Cardiac muscle cell (in vitro differentiated cells and primary cell): ENCODE results near the gene BFSP1. TPM values are rescaled to one million over a fixed set of nuclear protein-coding genes. Genes with fewer than 3 reads are reported as not detected.
A peak's percentile ranks its signal among the peaks of the same experiment; 100 is the strongest.

ENCODE experiments used
- DNase-seq, 2 donors: peaks; one replicate each; pipeline versions ENCODE4 v3.0.0 to v3.0.0-alpha.2; 2010 to 2017; ENCODE audit warnings: low read depth in 1 of 2, low spot score in 1 of 2
- H3K27ac ChIP-seq: fragments of 200-600 bp; sonication (generic); 2 replicates; pipeline ENCODE4 v1.5.1; 2016
- H3K27me3 ChIP-seq: fragments of 200-600 bp; sonication (generic); 2 replicates; pipeline ENCODE4 v1.6.0; 2016; ENCODE audit warnings: control low read depth
- H3K36me3 ChIP-seq: fragments of 200-600 bp; sonication (generic); 2 replicates; pipeline ENCODE4 v1.5.1; 2016; ENCODE audit warnings: control low read depth
- H3K4me1 ChIP-seq: fragments of 200-600 bp; sonication (generic); 2 replicates; pipeline ENCODE4 v1.8.1; 2017; ENCODE audit warnings: low read depth, mild to moderate bottlenecking, mixed run types
- H3K4me3 ChIP-seq: fragments of 200-600 bp; sonication (generic); 2 replicates; pipeline ENCODE4 v1.5.1; 2016; ENCODE audit warnings: mild to moderate bottlenecking
- H3K9me3 ChIP-seq: fragments of 200-600 bp; sonication (generic); 2 replicates; pipeline ENCODE4 v1.5.1; 2017; ENCODE audit warnings: low read depth, mild to moderate bottlenecking, control low read depth
- CTCF ChIP-seq: IDR thresholded peaks from 2 replicates; pipeline ENCODE4 v1.5.1; 2012; ENCODE audit warnings: low read depth, mild to moderate bottlenecking, low read length
- polyA plus RNA-seq: library from polyadenylated mRNA; unstranded; fragments of >200 nt; fragmentation: Nextera tagmentation; extraction: Ambion mirVana; gene quantifications from 2 replicates; pipeline ENCODE4 v1.2.1, GENCODE V29; 2016
- total RNA-seq: library from RNA; depleted of rRNA; stranded (reverse); fragments of >200 nt; gene quantifications from 2 replicates; pipeline ENCODE4 v1.2.3, GENCODE V29; 2016

BFSP1 gene
- total and polyA plus RNA-seq, 2 experiments from 2014 or later: 5.3 to 7.1 TPM

GRCh38 chr20:17520583-17520982 is 10.6 kb downstream of the BFSP1 start:
- no peaks in the 10 kb centered on the region for H3K36me3 ChIP-seq
- no peak for TF ChIP-seq CTCF
- peak in 1 of 2 donors; percentile 47 for DNase-seq
- H3K27ac ChIP-seq: no peak overlapping the region
- no peaks in the 10 kb centered on the region for H3K9me3 ChIP-seq
- no peak overlapping the region for H3K4me3 ChIP-seq
- no peaks in the 10 kb centered on the region for H3K27me3 ChIP-seq
- H3K4me1 ChIP-seq: no peaks in the 10 kb centered on the region

- H3K27ac ChIP-seq: no peak overlapping the region
- TF ChIP-seq CTCF: no peak
- no peaks in the 10 kb centered on the region for H3K4me1 ChIP-seq
- no peaks in the 10 kb centered on the region for H3K27me3 ChIP-seq
- no peaks in the 10 kb centered on the region for H3K9me3 ChIP-seq
- H3K36me3 ChIP-seq: no peaks in the 10 kb centered on the region
- DNase-seq: no peak
- H3K4me3 ChIP-seq: no peak overlapping the region
Measured at GRCh38 chr20:17519606-17520285, 11.4 kb downstream of the BFSP1 start.

GRCh38 chr20:17518339-17519052 is 12.7 kb downstream of the BFSP1 start:
- H3K36me3 ChIP-seq: no peaks in the 10 kb centered on the region
- no peak overlapping the region for H3K4me3 ChIP-seq
- H3K27ac ChIP-seq: no peak overlapping the region
- no peaks in the 10 kb centered on the region for H3K27me3 ChIP-seq
- TF ChIP-seq CTCF: no peak
- DNase-seq: no peak
- no peaks in the 10 kb centered on the region for H3K9me3 ChIP-seq
- no peaks in the 10 kb centered on the region for H3K4me1 ChIP-seq

- Histone ChIP-seq H3K27ac (no peak overlapping the region), H3K4me1 (no peaks in the 10 kb centered on the region), H3K4me3 (no peak overlapping the region), H3K9me3 (no peaks in the 10 kb centered on the region), H3K27me3 (no peaks in the 10 kb centered on the region), H3K36me3 (no peaks in the 10 kb centered on the region)
- no peak for TF ChIP-seq CTCF
- DNase-seq: no peak
Measured at GRCh38 chr20:17515053-17515452, 16.1 kb downstream of the BFSP1 start.

GRCh38 chr20:17513939-17514338 is 17.2 kb downstream of the BFSP1 start:
- H3K27me3 ChIP-seq: no peaks in the 10 kb centered on the region
- no peak for DNase-seq
- H3K9me3 ChIP-seq: no peaks in the 10 kb centered on the region
- no peak overlapping the region for H3K27ac ChIP-seq
- H3K4me1 ChIP-seq: no peaks in the 10 kb centered on the region
- no peak for TF ChIP-seq CTCF
- H3K4me3 ChIP-seq: no peak overlapping the region
- no peaks in the 10 kb centered on the region for H3K36me3 ChIP-seq
